Renal cortex interstitium (tissue), 11 donors: ENCODE measurements around the gene PPP1R13B. TPM values are rescaled to one million over a fixed set of nuclear protein-coding genes. Genes with fewer than 3 reads are reported as not detected.
"Not testable (repeated sequence)": the region's sequence is repeated elsewhere in the genome, so short reads cannot be mapped to it uniquely, and the experiment has no call there.

Experiments
- DNase-seq, 11 donors: peaks; one replicate each; pipeline ENCODE4 v3.0.0-alpha.2; 2013; ENCODE audit warnings: low read depth in 9 of 11, low spot score in 4 of 11; ENCODE audit errors: extremely low read depth in 1 of 11
- polyA plus RNA-seq, 3 donors: library from polyadenylated mRNA; unstranded; fragments of 120-200 nt; gene quantifications; one replicate each; pipeline ENCODE4 v1.2.1, GENCODE V29; 2013; ENCODE audit not compliant: insufficient read length in 3 of 3

PPP1R13B gene
- polyA plus RNA-seq, 3 donors, result 29.8 to 47.6 (median 31.2) TPM

GRCh38 chr14:103846097-103846496 lies 1.3 kb downstream of the PPP1R13B start:
- no peak for DNase-seq

GRCh38 chr14:103845327-103845726 lies 2.0 kb downstream of the PPP1R13B start:
- DNase-seq, result no peak

- DNase-seq, result not testable (repeated sequence)
Measured at GRCh38 chr14:103841265-103841664, 6.1 kb downstream of the PPP1R13B start.

- DNase-seq, result no peak
Measured at GRCh38 chr14:103840014-103840413, 7.4 kb downstream of the PPP1R13B start.

GRCh38 chr14:103839579-103839978 lies 7.8 kb downstream of the PPP1R13B start:
- no peak for DNase-seq

- DNase-seq, result no peak
Measured at GRCh38 chr14:103838117-103838516, 9.3 kb downstream of the PPP1R13B start.

- no peak for DNase-seq
Measured at GRCh38 chr14:103836976-103837725, 10.2 kb downstream of the PPP1R13B start.

- no peak for DNase-seq
Measured at GRCh38 chr14:103834956-103835355, 12.4 kb downstream of the PPP1R13B start.

- no peak for DNase-seq
Measured at GRCh38 chr14:103833711-103834110, 13.7 kb downstream of the PPP1R13B start.

- DNase-seq, result no peak
Measured at GRCh38 chr14:103832046-103832445, 15.3 kb downstream of the PPP1R13B start.

GRCh38 chr14:103830511-103831270 lies 16.7 kb downstream of the PPP1R13B start:
- DNase-seq, result no peak

- DNase-seq, result no peak
Measured at GRCh38 chr14:103828315-103828967, 18.9 kb downstream of the PPP1R13B start.

- no peak for DNase-seq
Measured at GRCh38 chr14:103825101-103825500, 22.3 kb downstream of the PPP1R13B start.

- DNase-seq, result no peak
Measured at GRCh38 chr14:103820908-103821307, 26.5 kb downstream of the PPP1R13B start.

GRCh38 chr14:103820382-103820781 lies 27.0 kb downstream of the PPP1R13B start:
- DNase-seq, result no peak

- DNase-seq, result peak in 1 of 11 donors; percentile 30
Measured at GRCh38 chr14:103819503-103820307, 27.7 kb downstream of the PPP1R13B start.

- no peak for DNase-seq
Measured at GRCh38 chr14:103818870-103819269, 28.5 kb downstream of the PPP1R13B start.

- DNase-seq, result no peak
Measured at GRCh38 chr14:103818422-103818821, 29.0 kb downstream of the PPP1R13B start.

GRCh38 chr14:103817595-103817994 lies 29.8 kb downstream of the PPP1R13B start:
- no peak for DNase-seq
